ENCODE results near the gene ZNF469.
"Not testable (repeated sequence)": the region's sequence is repeated elsewhere in the genome, so short reads cannot be mapped to it uniquely, and the experiment has no call there.

Gene ZNF469

DNA sequence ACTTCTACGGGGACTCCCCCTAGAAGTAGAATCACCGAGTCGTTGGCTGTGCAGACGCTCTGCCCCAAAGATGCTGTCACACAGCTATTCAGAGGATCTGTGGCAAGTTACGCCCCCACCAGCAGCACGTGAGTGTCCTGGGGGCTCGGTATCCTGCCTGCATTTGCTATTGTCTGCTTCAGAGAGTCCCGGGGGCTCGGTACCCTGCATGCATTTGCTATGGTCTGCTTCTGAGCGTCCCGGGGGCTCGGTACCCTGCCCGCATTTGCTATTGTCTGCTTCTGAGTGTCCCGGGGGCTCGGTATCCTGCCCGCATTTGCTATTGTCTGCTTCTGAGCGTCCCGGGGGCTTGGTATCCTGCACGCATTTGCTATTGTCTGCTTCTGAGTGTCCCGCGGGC lies 23.8 kb upstream of the ZNF469 start:
- DNase-seq: no peak

DNA sequence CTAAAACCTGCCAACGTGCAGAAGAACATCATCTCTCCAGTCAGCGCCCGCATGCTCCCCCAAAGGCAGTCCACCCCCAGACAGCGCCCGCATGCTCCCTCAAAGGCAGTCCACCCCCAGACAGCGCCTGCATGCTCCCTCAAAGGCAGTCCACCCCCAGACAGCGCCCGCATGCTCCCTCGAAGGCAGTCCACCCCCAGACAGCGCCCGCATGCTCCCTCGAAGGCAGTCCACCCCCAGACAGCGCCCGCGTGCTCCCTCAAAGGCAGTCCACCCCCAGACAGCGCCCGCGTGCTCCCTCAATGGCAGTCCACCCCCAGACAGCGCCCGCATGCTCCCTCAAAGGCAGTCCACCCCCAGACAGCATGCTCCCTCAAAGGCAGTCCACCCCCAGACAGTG lies 22.4 kb upstream of the ZNF469 start:
- DNase-seq: not testable (repeated sequence)

DNA sequence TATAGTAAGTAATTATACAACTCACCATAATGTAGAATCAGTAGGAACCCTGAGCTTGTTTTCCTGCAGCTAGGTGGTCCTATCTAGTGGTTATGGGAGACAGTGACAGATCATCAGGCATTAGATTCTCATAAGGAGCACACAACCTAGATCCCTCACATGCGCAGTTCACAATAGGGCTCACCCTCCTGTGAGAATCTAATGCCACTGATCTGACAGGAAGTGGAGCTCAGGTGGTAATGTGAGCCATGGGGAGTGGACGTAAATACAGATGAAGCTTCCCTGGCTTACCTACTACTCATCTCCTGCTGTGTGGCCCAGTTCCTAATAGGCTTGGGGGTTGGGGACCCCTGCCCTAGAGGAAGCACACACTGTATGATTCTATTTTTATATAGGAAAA lies 21.8 kb upstream of the ZNF469 start:
- DNase-seq: no peak

DNA sequence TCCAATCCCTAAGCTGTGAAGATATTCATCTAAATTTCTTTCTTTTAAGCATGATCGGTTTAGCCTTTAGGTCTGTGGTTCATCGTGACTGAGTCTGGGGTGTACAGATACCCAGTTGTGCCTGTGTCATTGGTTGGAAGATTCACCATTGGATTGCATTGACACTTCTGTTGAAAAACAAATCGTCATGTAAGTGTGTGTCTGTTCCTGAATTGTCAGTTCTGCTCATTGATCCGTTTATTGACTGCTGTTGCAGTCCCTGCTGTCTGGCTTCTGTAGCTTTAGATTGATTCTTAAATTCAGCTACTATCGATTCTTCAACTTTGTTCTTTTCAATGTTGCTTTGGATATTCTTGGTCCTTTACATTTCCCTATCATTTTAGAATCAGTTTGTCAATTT lies 21.0 kb upstream of the ZNF469 start:
- no peak for DNase-seq

DNA sequence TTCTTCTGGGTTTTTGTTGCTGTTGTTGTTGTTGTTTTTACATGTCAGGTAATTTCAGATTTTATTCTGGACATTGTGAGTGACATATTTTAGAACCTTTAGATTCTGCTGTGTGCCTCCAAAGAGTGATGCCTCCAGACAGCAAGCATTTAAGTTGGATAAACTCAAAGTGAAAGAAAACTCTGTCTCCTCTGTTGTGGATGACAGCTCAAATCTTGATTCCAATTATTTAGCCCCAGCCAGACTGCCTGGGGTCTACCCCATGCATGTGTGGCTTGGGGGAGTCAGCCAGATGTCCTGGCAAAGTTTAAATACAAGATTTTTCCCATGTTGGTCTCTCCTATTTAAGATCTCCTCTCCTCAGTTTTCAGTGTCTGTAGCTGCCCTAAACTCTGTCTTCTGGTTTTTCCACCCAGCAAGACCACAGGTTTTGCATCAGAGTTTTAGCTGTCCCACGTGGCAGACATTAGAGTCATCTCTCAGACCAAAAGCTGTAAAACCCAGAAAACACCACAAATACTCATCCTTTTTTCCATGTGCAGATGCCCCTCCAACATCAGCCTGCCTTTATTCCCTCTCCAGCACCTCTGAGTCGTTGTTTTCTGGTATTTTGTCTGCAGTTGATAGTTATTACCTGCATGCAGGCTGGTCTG lies 19.4 kb upstream of the ZNF469 start:
- DNase-seq: no peak

DNA sequence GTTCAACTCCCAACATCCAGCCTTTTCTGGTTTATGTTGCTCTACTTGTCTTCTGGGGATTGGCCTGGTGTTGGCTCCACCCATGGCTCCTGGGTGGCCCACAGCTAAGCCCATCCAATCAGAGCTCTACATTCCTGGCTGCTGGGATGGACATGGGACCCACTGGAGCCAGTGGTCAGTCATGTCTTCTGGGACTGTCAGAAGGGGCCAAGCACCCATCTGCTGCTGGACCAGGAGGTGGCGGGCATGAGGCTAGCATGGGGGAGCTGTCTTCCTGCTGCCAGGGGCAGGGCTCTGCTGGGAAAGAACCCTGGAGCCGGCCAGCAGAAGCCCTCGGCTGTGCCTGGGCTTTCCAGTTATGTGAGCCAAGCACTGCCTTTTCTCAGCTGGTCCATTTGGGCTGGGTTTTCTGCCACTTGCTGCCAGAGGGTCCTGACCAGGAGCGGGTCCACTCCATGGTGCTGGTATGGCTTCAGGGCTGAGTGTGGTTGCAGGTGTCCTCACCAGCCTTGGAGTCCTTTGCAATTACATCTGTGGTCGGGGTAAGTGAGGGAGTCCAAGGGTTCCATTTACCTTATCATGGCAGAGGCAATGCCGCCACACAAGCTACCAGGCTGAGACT lies 17.4 kb upstream of the ZNF469 start:
- no peak for DNase-seq

DNA sequence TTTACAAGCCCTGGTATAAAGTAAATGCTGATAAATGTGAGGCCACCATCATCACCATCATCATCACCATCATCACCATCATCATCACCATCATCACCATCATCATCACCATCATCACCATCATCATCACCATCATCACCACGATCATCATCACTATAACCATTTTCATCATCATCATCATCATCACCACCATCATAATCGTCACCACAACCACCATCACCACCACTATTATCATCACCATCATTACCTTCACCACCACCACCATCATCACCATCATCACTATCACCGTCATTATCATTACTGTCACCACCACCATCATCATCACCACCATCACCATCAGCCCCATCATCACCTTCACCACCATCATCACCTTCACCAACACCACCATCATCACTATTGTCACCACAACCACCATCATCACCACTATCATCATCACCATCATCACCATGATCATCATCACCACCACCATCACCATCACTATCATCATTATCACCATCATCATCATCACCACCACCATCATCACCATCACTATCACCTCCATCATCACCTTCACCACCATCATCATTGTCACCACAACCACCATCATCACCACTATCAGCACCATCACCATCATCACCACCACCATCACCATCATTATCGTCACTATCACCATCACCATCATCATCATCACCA lies 16.6 kb upstream of the ZNF469 start:
- DNase-seq: no peak

DNA sequence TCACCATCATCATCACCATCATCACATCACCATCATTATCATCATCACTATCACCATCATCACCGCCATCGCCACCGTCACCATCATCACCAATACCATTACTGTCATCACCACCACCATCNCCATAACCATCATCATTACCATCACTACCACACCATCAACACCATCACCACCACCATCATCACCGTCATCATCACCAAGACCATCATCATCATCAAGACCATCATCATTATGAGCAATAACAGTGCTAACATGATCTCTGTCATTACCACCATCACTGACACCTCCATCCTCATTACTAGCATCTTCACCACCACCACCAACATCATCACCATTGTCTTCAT lies 16.1 kb upstream of the ZNF469 start:
- no peak for DNase-seq

DNA sequence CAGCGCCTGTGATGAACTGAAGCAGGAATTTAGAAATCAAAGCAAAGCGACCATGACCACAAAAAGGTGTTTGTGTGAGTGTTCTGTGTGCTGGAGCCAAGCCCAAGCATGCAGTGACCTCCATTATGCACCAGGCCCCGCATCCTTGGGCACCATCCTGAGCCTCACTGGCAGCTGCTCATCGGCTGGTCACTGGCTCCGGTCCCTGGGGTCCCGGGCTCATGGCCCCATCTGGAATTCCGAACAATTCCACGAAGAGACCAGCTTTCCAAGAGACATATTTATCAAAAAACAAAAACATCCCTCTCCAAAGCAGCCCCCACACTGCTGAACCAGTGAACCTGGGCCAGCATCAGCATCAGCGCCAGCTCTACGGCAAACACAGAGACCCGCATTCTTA lies 15.2 kb upstream of the ZNF469 start:
- DNase-seq: no peak

DNA sequence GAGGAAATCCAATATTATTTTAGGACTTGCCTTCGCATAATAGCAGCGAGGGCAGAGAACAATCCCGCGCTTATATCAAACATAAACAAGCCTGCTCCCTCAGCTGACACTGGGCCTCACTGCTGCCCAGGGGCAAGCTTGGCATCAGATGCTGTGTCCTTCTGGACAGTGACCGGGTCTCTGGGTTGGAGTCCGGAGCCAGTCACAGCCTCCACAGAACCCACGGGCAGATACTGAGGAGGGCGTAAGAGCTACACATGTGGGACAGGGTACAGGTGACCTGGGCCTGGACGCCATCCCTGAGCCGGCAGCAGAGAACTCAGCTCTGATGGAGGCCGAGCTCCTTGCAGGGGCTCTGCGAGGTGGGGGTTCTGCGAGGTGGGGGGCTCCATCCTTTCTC lies 14.7 kb upstream of the ZNF469 start:
- DNase-seq: no peak

DNA sequence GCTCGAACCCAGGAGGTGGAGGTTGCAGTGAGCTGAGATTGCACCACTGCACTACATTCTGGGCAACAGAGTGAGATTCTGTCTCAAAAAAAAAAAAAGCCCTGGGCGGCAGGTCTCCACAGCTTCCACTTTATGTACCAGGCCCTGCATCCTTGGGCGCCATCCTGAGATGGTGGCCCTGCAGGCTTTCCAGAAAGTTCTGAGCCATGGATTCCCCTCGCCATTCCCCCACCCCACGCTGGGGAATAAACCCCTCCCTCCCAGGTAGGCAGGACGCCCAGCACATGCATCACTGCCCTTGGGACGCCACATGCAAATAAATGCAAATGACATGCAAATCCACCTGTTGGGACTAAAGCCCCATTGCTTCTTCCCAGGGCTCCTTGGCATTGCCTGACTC lies 13.8 kb upstream of the ZNF469 start:
- no peak for DNase-seq

DNA sequence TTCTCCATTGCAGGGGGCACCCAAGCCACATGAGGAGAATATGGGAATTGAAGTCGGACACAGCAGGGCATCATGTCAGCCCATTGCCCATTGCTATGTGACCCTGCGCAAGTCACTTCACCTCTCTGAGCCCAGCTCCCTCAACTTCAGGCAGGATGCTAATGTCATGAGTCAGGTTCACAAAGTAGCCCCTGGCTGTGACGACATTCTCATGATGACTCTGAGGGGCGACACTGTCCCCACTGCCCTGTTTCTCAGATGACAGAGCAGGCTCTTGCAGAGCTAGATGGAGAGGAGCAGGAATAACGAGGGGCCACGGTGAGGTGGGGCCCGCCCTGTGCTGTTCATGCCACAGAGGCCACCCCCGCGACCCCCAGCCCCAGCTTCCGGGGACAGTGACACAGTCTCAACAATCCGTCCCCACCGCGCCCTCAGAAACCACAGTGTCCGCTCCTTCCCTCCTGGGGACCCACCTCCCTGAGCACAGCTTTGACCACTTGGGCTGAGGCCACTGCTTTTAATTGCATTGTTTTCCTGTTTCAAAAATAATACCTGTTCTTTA lies 13.2 kb upstream of the ZNF469 start:
- no peak for DNase-seq

DNA sequence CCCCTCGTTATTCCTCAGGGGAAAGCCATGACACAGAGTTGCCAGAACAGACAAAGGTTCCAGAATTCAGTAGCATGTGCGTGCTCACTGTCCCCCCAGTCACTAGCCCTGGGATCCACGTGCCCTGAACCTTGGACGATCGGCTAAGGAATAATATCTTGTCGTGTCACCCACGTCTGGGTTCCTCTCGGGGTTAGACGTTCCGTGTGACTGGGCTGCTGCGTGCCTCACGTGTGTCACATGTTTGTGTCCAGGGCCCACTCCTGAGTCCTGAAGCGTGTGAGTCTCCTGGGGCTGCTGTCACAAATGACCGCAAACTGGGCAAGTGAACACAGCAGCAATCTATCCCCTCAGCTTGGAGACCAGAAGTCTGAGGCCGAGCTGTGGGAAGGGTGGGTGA lies 12.4 kb upstream of the ZNF469 start:
- DNase-seq: no peak

DNA sequence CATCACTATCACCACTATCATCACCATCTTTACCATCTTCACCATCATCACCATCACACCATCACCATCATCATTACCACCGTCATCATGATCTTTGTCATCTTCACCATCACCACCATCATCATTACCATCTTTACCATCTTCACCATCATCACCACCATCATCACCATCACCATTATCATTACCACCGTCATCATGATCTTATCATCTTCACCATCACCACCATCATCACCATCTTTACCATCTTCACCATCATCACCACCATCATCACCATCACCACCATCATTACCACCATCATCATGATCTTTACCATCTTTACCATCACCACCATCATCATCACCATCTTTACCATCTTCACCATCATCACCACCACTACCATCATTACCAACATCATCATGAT lies 10.2 kb upstream of the ZNF469 start:
- DNase-seq: no peak

DNA sequence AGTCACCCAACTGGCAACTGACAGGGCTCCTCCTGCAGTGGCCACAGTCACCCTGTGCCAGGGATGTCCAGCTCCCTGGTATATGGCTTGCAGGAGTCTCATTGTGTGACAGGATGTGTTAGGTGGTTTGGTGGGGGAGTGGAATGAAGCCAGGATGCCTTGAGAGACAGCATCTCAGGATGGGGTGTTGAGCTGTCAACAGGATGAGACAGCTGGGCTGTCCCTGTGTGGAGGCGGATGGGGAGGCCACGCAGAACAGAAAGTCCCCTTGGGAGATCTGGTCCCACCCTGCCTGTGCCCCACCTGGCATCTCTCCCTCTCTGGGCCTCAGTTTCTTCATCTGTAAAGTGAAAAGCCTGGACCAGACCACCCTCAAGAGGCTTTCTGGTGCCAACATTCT lies 9.5 kb upstream of the ZNF469 start:
- no peak for DNase-seq

DNA sequence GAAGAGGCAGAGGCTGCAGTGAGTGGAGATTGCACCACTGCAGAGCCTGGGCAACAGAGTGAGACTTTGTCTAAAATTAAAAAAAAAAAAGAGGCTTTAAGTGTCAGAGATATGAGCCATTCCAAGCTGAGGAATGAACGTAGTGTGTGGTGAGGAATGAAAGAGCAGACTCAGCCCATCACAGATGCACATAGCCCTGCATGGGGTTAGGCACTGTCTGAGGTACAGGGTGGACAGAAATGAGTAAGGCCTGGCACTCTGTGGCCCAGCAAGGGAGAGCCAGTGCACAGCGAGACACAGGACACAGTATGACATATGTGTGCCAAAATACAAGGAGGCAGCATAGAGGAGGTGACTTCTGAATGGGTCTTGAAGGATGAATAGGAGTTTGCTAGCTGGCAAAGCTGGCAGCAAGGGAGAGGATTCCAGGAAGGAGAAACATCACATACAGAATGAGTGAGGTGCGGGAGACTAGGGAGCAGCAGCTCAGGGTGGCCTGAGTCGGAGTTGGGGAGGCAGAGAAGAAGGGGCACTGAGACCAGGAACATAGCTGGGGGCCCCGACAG lies 8.7 kb upstream of the ZNF469 start:
- no peak for DNase-seq

DNA sequence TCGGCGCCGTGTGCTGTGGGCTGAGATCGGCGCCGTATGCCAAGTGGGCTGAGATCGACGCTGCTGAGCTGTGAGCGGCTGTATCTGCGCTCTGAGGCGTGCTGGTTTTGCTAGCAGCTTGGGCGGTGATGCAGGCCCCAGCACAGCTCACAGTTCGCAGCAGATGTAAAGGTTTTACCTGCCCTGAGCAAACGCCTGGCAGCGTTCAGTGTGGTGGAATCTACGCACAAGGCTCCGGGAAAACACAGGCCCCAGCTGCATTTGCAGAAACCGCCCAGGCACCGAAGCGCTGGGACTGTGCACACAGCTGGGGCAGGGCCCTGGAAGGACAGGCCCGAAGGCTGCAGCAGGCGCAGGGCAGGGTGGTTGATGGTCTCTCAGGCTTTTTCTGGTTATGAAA lies 8.0 kb upstream of the ZNF469 start:
- DNase-seq: no peak

DNA sequence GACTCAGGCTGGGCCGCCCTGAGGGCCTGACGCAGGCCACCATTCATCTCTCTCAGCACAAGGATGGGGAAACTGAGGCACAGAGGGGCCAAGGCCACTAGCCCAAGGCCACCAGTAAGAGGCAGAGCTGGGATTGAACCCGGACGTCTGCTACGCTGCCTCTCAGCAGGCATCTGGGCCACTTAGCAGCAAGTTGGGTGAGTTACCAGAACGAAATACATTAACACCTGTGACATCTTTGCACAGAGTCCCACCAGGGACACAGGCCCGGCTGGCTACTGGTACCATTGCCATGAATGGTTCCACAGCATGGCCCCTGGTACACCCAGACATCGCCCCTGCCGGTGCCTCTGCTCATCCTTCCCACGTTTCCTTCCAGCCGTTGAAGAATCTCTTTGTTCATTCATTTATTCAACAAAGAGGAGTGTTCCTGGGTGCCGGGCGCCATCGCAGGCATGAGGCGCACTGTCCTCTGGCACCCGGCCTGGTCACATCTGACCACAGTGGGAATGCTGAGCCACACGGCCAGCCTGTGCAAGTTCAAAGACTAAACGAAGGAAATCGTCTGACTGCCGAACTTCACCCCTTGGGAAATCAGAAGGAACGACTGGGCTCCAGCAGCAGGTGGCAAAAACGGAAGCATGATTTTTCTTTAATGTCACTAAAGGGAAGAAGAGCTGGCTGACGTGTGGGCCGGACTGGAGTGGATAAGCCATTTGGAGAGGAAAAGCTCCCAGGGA lies 7.4 kb upstream of the ZNF469 start:
- no peak for DNase-seq

DNA sequence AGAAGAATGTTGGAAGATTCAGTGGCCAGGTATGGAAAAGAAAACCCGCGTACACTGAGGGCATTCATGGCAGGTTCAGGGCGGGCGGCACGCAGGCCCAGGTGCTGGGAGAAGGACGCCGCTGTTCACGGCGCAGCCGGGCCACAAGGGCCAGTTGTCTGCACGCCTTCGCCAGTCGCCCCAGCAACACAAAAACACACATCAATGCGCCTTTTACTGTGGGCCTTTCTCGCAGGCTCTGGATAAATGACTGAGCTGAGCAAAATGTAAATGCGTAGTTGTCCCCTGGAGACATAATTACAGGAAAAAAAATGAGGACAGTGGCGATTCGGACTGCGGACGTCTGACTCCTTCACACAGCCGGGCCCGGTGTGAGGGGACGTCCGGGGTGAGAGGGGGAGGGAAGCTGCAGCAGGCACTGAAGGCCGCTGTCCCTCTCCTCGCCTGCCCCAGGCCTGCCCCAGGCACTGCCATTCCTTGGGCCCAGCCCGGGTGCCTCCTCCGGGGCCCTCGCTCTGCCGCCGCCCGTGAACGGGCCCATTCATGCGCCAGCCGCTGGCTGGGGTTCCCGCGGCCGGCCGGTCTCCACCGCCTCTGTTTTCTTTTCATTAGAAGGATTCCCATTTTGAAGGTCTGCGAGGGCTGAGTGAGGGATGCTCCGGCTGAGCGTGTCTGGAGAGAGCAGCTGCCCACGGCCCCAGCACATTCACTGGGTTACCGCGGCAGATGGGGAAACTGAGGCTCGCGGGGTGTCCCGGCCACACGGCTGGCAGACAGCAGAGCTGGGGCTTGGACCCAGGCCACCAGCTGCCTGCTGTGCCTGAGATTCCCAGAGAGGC lies 6.5 kb upstream of the ZNF469 start:
- no peak for DNase-seq

DNA sequence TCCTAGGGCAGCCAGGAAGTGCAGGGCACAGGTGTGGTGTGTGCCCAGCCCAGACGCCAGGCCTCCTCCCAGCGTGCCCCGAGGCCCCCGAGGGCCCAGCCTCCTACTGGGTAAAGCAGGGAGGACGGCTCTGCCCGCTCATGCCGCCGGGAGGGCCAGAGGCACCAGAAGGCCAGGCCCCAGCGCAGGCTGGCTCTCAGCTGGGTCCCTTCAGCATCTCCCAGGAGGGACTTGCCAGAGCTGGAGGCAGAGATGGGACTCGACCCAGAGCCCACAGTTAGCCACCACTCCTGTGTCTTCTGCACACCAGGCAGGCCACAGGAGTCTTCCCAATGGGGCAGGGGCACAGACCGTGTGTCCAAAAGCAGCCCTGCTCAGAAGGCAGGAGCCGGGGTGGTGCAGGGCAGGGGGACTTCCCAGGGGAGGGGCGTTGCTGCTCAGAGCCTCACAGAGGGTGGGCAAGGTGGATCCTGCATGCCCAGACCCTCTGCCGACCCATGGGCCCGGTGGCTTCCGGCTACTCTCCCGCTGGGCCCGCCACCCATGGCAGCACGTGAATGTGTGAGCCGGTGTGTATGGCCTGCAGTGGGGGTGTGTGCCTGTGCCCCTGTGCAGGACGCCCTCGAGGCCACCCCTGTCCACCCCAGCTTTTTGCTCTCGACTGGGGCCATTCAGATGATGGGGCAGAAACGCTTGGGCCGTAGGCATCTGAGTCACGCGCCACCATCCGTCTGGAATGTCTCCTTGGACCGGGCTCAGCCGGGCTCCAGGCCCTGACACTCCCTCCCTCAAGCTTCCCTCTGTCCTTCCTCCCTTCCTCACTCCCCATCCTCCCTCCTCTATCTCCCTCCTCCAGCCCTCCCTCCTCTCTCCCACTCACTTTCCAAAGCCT lies 5.7 kb upstream of the ZNF469 start:
- no peak for DNase-seq

DNA sequence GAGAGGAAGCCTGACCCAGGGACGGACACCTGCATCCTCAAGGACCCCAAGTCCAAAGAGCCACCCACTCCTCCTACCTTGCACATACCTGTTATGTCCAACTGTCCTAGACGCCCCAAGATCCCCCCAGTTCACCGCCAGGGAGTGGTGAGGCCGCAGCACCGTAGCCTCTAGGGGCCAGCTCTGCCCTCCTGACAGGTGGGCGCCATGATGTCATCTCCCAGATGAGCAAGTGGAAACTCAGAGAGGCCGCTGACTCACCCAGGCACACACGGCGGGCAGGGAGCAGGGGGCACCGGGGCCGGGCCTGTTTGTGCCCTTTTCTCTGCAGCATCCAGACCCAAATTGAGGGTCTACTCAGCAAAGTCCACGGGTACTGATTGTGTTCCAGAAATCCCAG lies 4.8 kb upstream of the ZNF469 start:
- no peak for DNase-seq
